ENCODE results near the gene PUM1.

Gene PUM1

GRCh38 chr1:31073044-31073443, 7.5 kb upstream of the PUM1 start:
- no peak for TF ChIP-seq CTCF (IDR thresholded peaks at IDR 0.05)

- no peak for TF ChIP-seq CTCF (IDR thresholded peaks at IDR 0.05)
These were observed 6.8 kb upstream of the PUM1 start for GRCh38 chr1:31072304-31072746.

- TF ChIP-seq CTCF (IDR thresholded peaks at IDR 0.05): no peak
These were observed 3.9 kb upstream of the PUM1 start for GRCh38 chr1:31069392-31069791.

- TF ChIP-seq CTCF (IDR thresholded peaks at IDR 0.05): no peak
These were observed 703 bp downstream of the PUM1 start for GRCh38 chr1:31064718-31065309.

GRCh38 chr1:31064111-31064717, 1.3 kb downstream of the PUM1 start:
- no peak for TF ChIP-seq CTCF (IDR thresholded peaks at IDR 0.05)

- no peak for TF ChIP-seq CTCF (IDR thresholded peaks at IDR 0.05)
These were observed 1.9 kb downstream of the PUM1 start for GRCh38 chr1:31063631-31064030.

GRCh38 chr1:31062867-31063380, 2.6 kb downstream of the PUM1 start:
- TF ChIP-seq CTCF (IDR thresholded peaks at IDR 0.05): no peak
